HepG2 (cell line): ENCODE data around the gene DNAAF8. TPM values are rescaled to one million over a fixed set of nuclear protein-coding genes. Genes with fewer than 3 reads are reported as not detected.

Experiments used
- ARNT ChIP-seq: fragments of 450-650 bp; IDR thresholded peaks from 2 replicates; pipeline ENCODE4 v1.6.1; 2017
- HINFP ChIP-seq: sonication (generic); formaldehyde crosslinking; IDR thresholded peaks from 2 replicates; pipeline ENCODE4 v1.4.0; 2020; ENCODE audit warnings: low read depth, mild to moderate bottlenecking, missing genetic modification reagents
- HOXA5 ChIP-seq: sonication (generic); formaldehyde crosslinking; IDR thresholded peaks from 2 replicates; pipeline ENCODE4 v1.4.0; 2020; ENCODE audit warnings: missing genetic modification reagents
- KDM2A ChIP-seq: sonication (generic); formaldehyde crosslinking; IDR thresholded peaks from 2 replicates; pipeline ENCODE4 v1.4.0; 2020; ENCODE audit warnings: low read depth, missing genetic modification reagents, borderline replicate concordance
- LRRFIP1 ChIP-seq: sonication (generic); formaldehyde crosslinking; conservative IDR thresholded peaks from 2 replicates; pipeline ENCODE4 v1.4.0; 2020; ENCODE audit warnings: missing genetic modification reagents
- MED1 ChIP-seq: sonication (generic); formaldehyde crosslinking; IDR thresholded peaks from 2 replicates; pipeline ENCODE4 v1.4.0; 2020; ENCODE audit warnings: missing genetic modification reagents
- MLX ChIP-seq: IDR thresholded peaks from 2 replicates; pipeline ENCODE4 v1.6.1; 2016
- PHB2 ChIP-seq: fragments of 450-650 bp; IDR thresholded peaks from 2 replicates; pipeline ENCODE4 v1.6.1; 2018; ENCODE audit not compliant: partially characterized antibody
- RNF219 ChIP-seq: sonication (generic); formaldehyde crosslinking; IDR thresholded peaks from 2 replicates; pipeline ENCODE4 v1.5.0; 2020; ENCODE audit warnings: mild to moderate bottlenecking, missing genetic modification reagents
- RORA ChIP-seq: sonication (generic); formaldehyde crosslinking; IDR thresholded peaks from 2 replicates; pipeline ENCODE4 v1.5.0; 2020; ENCODE audit warnings: mild to moderate bottlenecking, missing genetic modification reagents, moderate library complexity
- SKI ChIP-seq: fragments of 450-650 bp; IDR thresholded peaks from one replicate; pipeline ENCODE4 v1.6.1; 2018; ENCODE audit warnings: mild to moderate bottlenecking; ENCODE audit not compliant: partially characterized antibody
- SKIL ChIP-seq: sonication (generic); formaldehyde crosslinking; IDR thresholded peaks from 2 replicates; pipeline ENCODE4 v1.8.0; 2022; ENCODE audit warnings: missing genetic modification reagents, mild to moderate bottlenecking, moderate library complexity, borderline replicate concordance
- ZBTB7B ChIP-seq: sonication (generic); formaldehyde crosslinking; IDR thresholded peaks from 2 replicates; pipeline ENCODE4 v1.4.0; 2020; ENCODE audit warnings: missing genetic modification reagents
- ZNF501 ChIP-seq: sonication (generic); formaldehyde crosslinking; IDR thresholded peaks from 2 replicates; pipeline ENCODE4 v1.5.1; 2020; ENCODE audit warnings: mild to moderate bottlenecking, moderate library complexity, missing genetic modification reagents
- ZNF512 ChIP-seq: sonication (generic); formaldehyde crosslinking; IDR thresholded peaks from 2 replicates; pipeline ENCODE4 v1.4.0; 2020; ENCODE audit warnings: mild to moderate bottlenecking, missing genetic modification reagents
- ZNF660 ChIP-seq: sonication (generic); formaldehyde crosslinking; IDR thresholded peaks from 2 replicates; pipeline ENCODE4 v1.5.1; 2020; ENCODE audit warnings: mild to moderate bottlenecking, low read depth, missing genetic modification reagents, borderline replicate concordance
- ZNF7 ChIP-seq: IDR thresholded peaks from 2 replicates; pipeline ENCODE4 v1.6.1; 2016; ENCODE audit warnings: missing biosample characterization, missing genetic modification reagents
- ZNF747 ChIP-seq: sonication (generic); formaldehyde crosslinking; IDR thresholded peaks from 2 replicates; pipeline ENCODE4 v1.8.1; 2023; ENCODE audit warnings: missing genetic modification reagents, mild to moderate bottlenecking, borderline replicate concordance
- polyA plus RNA-seq, 8 experiments: library from polyadenylated mRNA; depleted of rRNA in 3 of 8; stranded (reverse) in 7 of 8; unstranded in 1 of 8; fragments of >200 nt; fragmentation: Illumina TruSeq in 4 of 8; extraction: Trizol in 4 of 8; gene quantifications; 2 replicates each; pipeline versions ENCODE4 v1.2.1 to v1.2.3, GENCODE V29; 2011 to 2016; ENCODE audit warnings: low read depth in 4 of 8, missing spikeins in 1 of 8, mixed read lengths in 1 of 8; ENCODE audit not compliant: insufficient read depth in 1 of 8
- total RNA-seq, 5 experiments: library from RNA; depleted of rRNA; stranded (reverse); fragments of >200 nt; fragmentation: Illumina TruSeq; extraction: Trizol; gene quantifications; 2 replicates each; pipeline ENCODE4 v1.2.3, GENCODE V29; 2016; ENCODE audit warnings: low read depth in 1 of 5

Gene DNAAF8
- total and polyA plus RNA-seq, 2 of the 13 experiments (the other 11 are each of a cell fraction or from before 2014, with no cell fraction given) = 0.44 TPM; not detected in 1

GRCh38 chr16:4766875-4767628 lies 32.7 kb downstream of the DNAAF8 start, which contains the start of gene ZNF500 (continued):
- no peak; the same call in 1 of the 2 replicates for TF ChIP-seq RNF219 (CRISPR knock-in tag)
- TF ChIP-seq ARNT = no peak
- no peak; the same call in 1 of the 2 replicates for TF ChIP-seq ZNF747 (CRISPR knock-in tag)
- peak; percentile 95 for TF ChIP-seq KDM2A (CRISPR knock-in tag)
- TF ChIP-seq MED1 = no peak; the same call in 1 of the 2 replicates
- no peak for TF ChIP-seq ZNF7 (CRISPR knock-in tag)
- TF ChIP-seq MLX = 0 out of 2 replicates have a peak, but pooled peaks have one; percentile 6
- TF ChIP-seq ZBTB7B (CRISPR knock-in tag) = peak; percentile 95
- TF ChIP-seq HOXA5 (CRISPR knock-in tag) = peak; percentile 90
- no peak for TF ChIP-seq SKI
- peak; percentile 70; the same call in 1 of the 2 replicates for TF ChIP-seq HINFP (CRISPR knock-in tag)
- 0 out of 2 replicates have a peak, but pooled peaks have one; percentile 2 for TF ChIP-seq SKIL (CRISPR knock-in tag)
- no peak for TF ChIP-seq PHB2
- no peak for TF ChIP-seq LRRFIP1 (CRISPR knock-in tag)
- no peak for TF ChIP-seq RORA (CRISPR knock-in tag)
- no peak for TF ChIP-seq ZNF512 (CRISPR knock-in tag)
- TF ChIP-seq ZNF501 (CRISPR knock-in tag) = peak; percentile 87
- TF ChIP-seq ZNF660 (CRISPR knock-in tag) = no peak
